K562 (cell line): Measurements from ENCODE around the gene HNRNPH3. TPM values are rescaled to one million over a fixed set of nuclear protein-coding genes. Genes with fewer than 3 reads are reported as not detected.

ENCODE experiments used
- ATF3 ChIP-seq, 2 experiments: fragments of 450-650 bp in 1 of 2; sonication (generic) in 1 of 2; formaldehyde crosslinking in 1 of 2; IDR thresholded peaks in 1 of 2; conservative IDR thresholded peaks in 1 of 2; 2 replicates each; pipeline versions ENCODE4 v1.6.1 to v1.8.1; 2016 to 2023; ENCODE audit warnings: mild to moderate bottlenecking in 2 of 2, moderate library complexity in 2 of 2, inconsistent platforms in 1 of 2, missing genetic modification reagents in 1 of 2
- C11orf30 ChIP-seq: fragments of 450-650 bp; IDR thresholded peaks from 2 replicates; pipeline ENCODE4 v1.6.1; 2016; ENCODE audit warnings: low read depth, mild to moderate bottlenecking
- COPS2 ChIP-seq: fragments of 450-650 bp; conservative IDR thresholded peaks from 2 replicates; pipeline ENCODE4 v1.6.1; 2016; ENCODE audit warnings: mild to moderate bottlenecking, moderate library complexity
- JUNB ChIP-seq: fragments of 450-650 bp; formaldehyde crosslinking; conservative IDR thresholded peaks from 2 replicates; pipeline ENCODE4 v1.4.0; 2020; ENCODE audit warnings: mild to moderate bottlenecking
- MAFF ChIP-seq: IDR thresholded peaks from 2 replicates; pipeline ENCODE4 v1.6.1; 2012; ENCODE audit warnings: low read length, improper control_type of control experiment
- MAX ChIP-seq: sonication (generic); formaldehyde crosslinking; IDR thresholded peaks from 2 replicates; pipeline ENCODE4 v1.9.0; 2022; ENCODE audit warnings: mild to moderate bottlenecking, missing genetic modification reagents
- MYC ChIP-seq, 2 experiments: fragments of 250-450 bp in 1 of 2; sonication (Bioruptor Pico) in 1 of 2; IDR thresholded peaks; 2 replicates each; pipeline versions ENCODE4 v1.5.1 to v1.6.1; 2012 to 2021; ENCODE audit warnings: low read depth in 2 of 2, borderline replicate concordance in 1 of 2, improper control_type of control experiment in 1 of 2, low read length in 1 of 2, mild to moderate bottlenecking in 1 of 2, moderate library complexity in 1 of 2
- PCBP1 ChIP-seq: fragments of 200-400 bp; formaldehyde crosslinking; IDR thresholded peaks from 2 replicates; pipeline ENCODE4 v1.6.1; 2018; ENCODE audit warnings: mild to moderate bottlenecking, low read depth, low read length; ENCODE audit not compliant: poor library complexity, severe bottlenecking
- POLR2B ChIP-seq: fragments of 450-650 bp; IDR thresholded peaks from 2 replicates; pipeline ENCODE4 v1.6.1; 2018; ENCODE audit warnings: low read depth; ENCODE audit not compliant: partially characterized antibody
- PURB ChIP-seq: sonication (generic); formaldehyde crosslinking; IDR thresholded peaks from 2 replicates; pipeline ENCODE4 v1.9.0; 2021; ENCODE audit warnings: low read depth, mild to moderate bottlenecking, missing genetic modification reagents
- PYGO2 ChIP-seq: fragments of 450-650 bp; IDR thresholded peaks from 2 replicates; pipeline ENCODE4 v1.6.1; 2016; ENCODE audit warnings: mild to moderate bottlenecking, missing genetic modification characterization, moderate library complexity, missing compliant biosample characterization
- RBM34 ChIP-seq: fragments of 200-400 bp; formaldehyde crosslinking; IDR thresholded peaks from 2 replicates; pipeline ENCODE4 v1.6.1; 2018; ENCODE audit warnings: low read length, borderline replicate concordance; ENCODE audit not compliant: insufficient read depth
- RNF219 ChIP-seq: fragments of 250-450 bp; sonication (Bioruptor Pico); IDR thresholded peaks from 2 replicates; pipeline ENCODE4 v1.5.0; 2022; ENCODE audit warnings: mild to moderate bottlenecking
- SMARCE1 ChIP-seq: fragments of 450-650 bp; IDR thresholded peaks from 2 replicates; pipeline ENCODE4 v1.7.1; 2016; ENCODE audit warnings: mild to moderate bottlenecking
- TEAD1 ChIP-seq, 2 experiments: fragments of 450-650 bp in 1 of 2; sonication (generic) in 1 of 2; formaldehyde crosslinking; IDR thresholded peaks; 2 replicates each; pipeline versions ENCODE4 v1.4.0 to v1.8.0; 2020 to 2022; ENCODE audit warnings: mild to moderate bottlenecking in 2 of 2, missing genetic modification reagents in 1 of 2
- TEAD4 ChIP-seq, 2 experiments: sonication (generic) in 1 of 2; formaldehyde crosslinking in 1 of 2; IDR thresholded peaks; 2 replicates each; pipeline versions ENCODE4 v1.6.1 to v1.8.0; 2012 to 2022; ENCODE audit warnings: borderline replicate concordance in 1 of 2, inconsistent platforms in 1 of 2, low read length in 1 of 2, mild to moderate bottlenecking in 1 of 2, missing genetic modification reagents in 1 of 2
- TRIM24 ChIP-seq, 2 experiments: fragments of 450-650 bp; IDR thresholded peaks; 2 replicates each; pipeline ENCODE4 v1.6.1; 2016
- VEZF1 ChIP-seq: fragments of 200-800 bp; sonication (Bioruptor generic); IDR thresholded peaks from 2 replicates; pipeline ENCODE4 v1.6.1; 2017; ENCODE audit warnings: missing genetic modification characterization, missing compliant biosample characterization
- XRCC5 ChIP-seq: fragments of 200-400 bp; formaldehyde crosslinking; IDR thresholded peaks from 2 replicates; pipeline ENCODE4 v1.6.1; 2017; ENCODE audit warnings: low read depth, mild to moderate bottlenecking, low read length
- YBX1 ChIP-seq: fragments of 450-650 bp; IDR thresholded peaks from 2 replicates; pipeline ENCODE4 v1.7.1; 2016; ENCODE audit warnings: mild to moderate bottlenecking
- ZNF551 ChIP-seq: fragments of 250-450 bp; sonication (Bioruptor Pico); IDR thresholded peaks from 2 replicates; pipeline ENCODE4 v1.5.0; 2021; ENCODE audit warnings: mild to moderate bottlenecking, moderate library complexity
- ZNF561 ChIP-seq: fragments of 450-650 bp; formaldehyde crosslinking; conservative IDR thresholded peaks from 2 replicates; pipeline ENCODE4 v1.4.0; 2020; ENCODE audit warnings: mild to moderate bottlenecking, moderate library complexity
- polyA plus RNA-seq, 8 experiments: library from polyadenylated mRNA; depleted of rRNA in 4 of 8; stranded (reverse) in 5 of 8; unstranded in 3 of 8; fragments of >200 nt; fragmentation: Nextera tagmentation in 2 of 8; fragmentation: Illumina TruSeq in 1 of 8; extraction: Ambion mirVana in 2 of 8; extraction: Trizol in 1 of 8; gene quantifications; 2 replicates each; pipeline versions ENCODE4 v1.2.1 to v1.2.3, GENCODE V29; 2011 to 2014; ENCODE audit warnings: inconsistent platforms in 1 of 8, missing spikeins in 1 of 8
- total RNA-seq, 7 experiments: library from RNA; depleted of rRNA in 6 of 7; stranded (reverse); fragments of >200 nt in 6 of 7; fragmentation: Illumina TruSeq in 2 of 7; extraction: Trizol in 2 of 7; gene quantifications; 2 replicates each; pipeline versions ENCODE4 v1.2.1 to v1.2.3, GENCODE V29; 2011 to 2021; ENCODE audit warnings: low replicate concordance in 1 of 7

Gene HNRNPH3
- total and polyA plus RNA-seq, 9 of the 15 experiments (the other 6 are each of a cell fraction or from before 2014, with no cell fraction given) = 52.8 to 562 (median 152) TPM

GRCh38 chr10:68332259-68333057 is 594 bp downstream of the HNRNPH3 start, which contains the start of gene PBLD (continued):
- TF ChIP-seq YBX1 (no peak), PYGO2 (no peak), VEZF1 (CRISPR knock-in tag) (peak; percentile 68; the same call in 1 of the 2 replicates), COPS2 (no peak), TRIM24 (IDR thresholded peaks at IDR 0.05) (peak in 1 of 2 experiments; percentile 23; a peak in 2 of 4 replicates), PURB (no peak), RNF219 (CRISPR knock-in tag) (no peak), MAFF (no peak), PCBP1 (peak; percentile 96), RBM34 (no peak), ZNF551 (no peak), C11orf30 (no peak), ZNF561 (CRISPR knock-in tag) (0 out of 2 replicates have a peak, but pooled peaks have one; percentile 35), POLR2B (peak; percentile 95), SMARCE1 (peak; percentile 71), MYC (IDR thresholded peaks at IDR 0.05; ENCODE audit: low read depth, low read length) (no peak; the same call in 1 of the 2 replicates), MYC (CRISPR knock-in tag; IDR thresholded peaks at IDR 0.05; ENCODE audit: borderline replicate concordance, low read depth) (peak; percentile 40; the same call in 1 of the 2 replicates), MAX (CRISPR knock-in tag) (peak; percentile 54; the same call in 1 of the 2 replicates), TEAD4 (IDR thresholded peaks at IDR 0.05; ENCODE audit: low read length) (no peak), TEAD4 (CRISPR knock-in tag; IDR thresholded peaks at IDR 0.05; ENCODE audit: borderline replicate concordance) (no peak), XRCC5 (peak; percentile 80), TEAD1 (CRISPR knock-in tag; IDR thresholded peaks at IDR 0.05) (peak in 1 of 2 experiments; percentile 79), JUNB (no peak; the same call in 1 of the 2 replicates), ATF3 (IDR thresholded peaks at IDR 0.05) (no peak), ATF3 (CRISPR knock-in tag; conservative IDR thresholded peaks at IDR 0.05) (no peak; the same call in 1 of the 2 replicates)
